OCI-LY3 (cell line): Measurements from ENCODE around the gene RABEPK.

Experiments used
- H2AFZ ChIP-seq: fragments of 200-600, 300-600 bp; shearing (Covaris generic); 2 replicates; pipeline ENCODE4 v1.6.0; 2014; ENCODE audit warnings: antibody characterized with exemption, low read depth, low read length
- H3K27ac ChIP-seq: fragments of 200-600, 300-600 bp; sonication (generic); 2 replicates; pipeline ENCODE4 v1.5.1; 2014; ENCODE audit warnings: mild to moderate bottlenecking, low read length, moderate library complexity, mixed read lengths
- H3K27me3 ChIP-seq: fragments of 200-600, 300-600 bp; sonication (generic); 2 replicates; pipeline ENCODE4 v1.6.1; 2014; ENCODE audit warnings: low read depth, low read length, mixed read lengths
- H3K36me3 ChIP-seq: fragments of 200-600, 300-600 bp; sonication (generic); replicated peaks from 2 replicates; pipeline ENCODE3; 2014; ENCODE audit warnings: low read depth, low read length, mixed read lengths
- H3K4me1 ChIP-seq: fragments of 300-600, 200-600 bp; sonication (generic); 2 replicates; pipeline ENCODE4 v1.6.1; 2014; ENCODE audit warnings: low read length, mixed read lengths
- H3K4me2 ChIP-seq: fragments of 200-600, 300-600 bp; sonication (generic); 2 replicates; pipeline ENCODE4 v1.6.1; 2014; ENCODE audit warnings: low read length, mixed read lengths
- H3K4me3 ChIP-seq: fragments of 300-600, 200-600 bp; sonication (generic); 2 replicates; pipeline ENCODE4 v1.5.1; 2014; ENCODE audit warnings: antibody characterized with exemption, mild to moderate bottlenecking, low read length, moderate library complexity
- H3K79me2 ChIP-seq: fragments of 300-600, 200-600 bp; shearing (Covaris generic); 2 replicates; pipeline ENCODE4 v1.6.1; 2014; ENCODE audit warnings: mild to moderate bottlenecking, low read length, mixed read lengths
- H3K9ac ChIP-seq: fragments of 300-600, 200-600 bp; shearing (Covaris generic); 2 replicates; pipeline ENCODE4 v1.6.0; 2014; ENCODE audit warnings: mild to moderate bottlenecking, low read length, moderate library complexity
- H3K9me3 ChIP-seq: fragments of 200-600, 300-600 bp; shearing (Covaris generic); 2 replicates; pipeline ENCODE4 v1.6.1; 2014; ENCODE audit warnings: low read length, mixed read lengths; ENCODE audit not compliant: insufficient read depth
- H4K20me1 ChIP-seq: fragments of 200-600, 300-600 bp; sonication (generic); 2 replicates; pipeline ENCODE4 v1.6.1; 2016; ENCODE audit warnings: low read length, mixed read lengths; ENCODE audit not compliant: insufficient read depth
- CTCF ChIP-seq: fragments of 200-600, 300-600 bp; sonication (generic); IDR thresholded peaks from 2 replicates; pipeline ENCODE4 v1.5.1; 2014; ENCODE audit warnings: antibody characterized with exemption, low read length, low read depth
- EZH2phosphoT487 ChIP-seq: fragments of 200-600 bp; shearing (Covaris generic); IDR thresholded peaks from 2 replicates; pipeline ENCODE4 v1.6.1; 2018; ENCODE audit warnings: antibody characterized with exemption, mixed run types, low read depth

RABEPK gene

GRCh38 chr9:125246261-125246667 is 45.9 kb downstream of the RABEPK start:
- Histone ChIP-seq H3K27ac (no peak overlapping the region), H4K20me1 (no peaks in the 10 kb centered on the region), H2AFZ (no peak overlapping the region), H3K9me3 (no peaks in the 10 kb centered on the region), H3K4me2 (no peak overlapping the region), H3K27me3 (no peaks in the 10 kb centered on the region), H3K9ac (no peak overlapping the region), H3K4me3 (no peak overlapping the region), H3K4me1 (peaks cover 4% of the 10 kb centered on the region; the same call in 1 of the 2 replicates), H3K36me3 (no peaks in the 10 kb centered on the region), H3K79me2 (peaks cover 10% of the 10 kb centered on the region)
- TF ChIP-seq EZH2phosphoT487 = no peak
- TF ChIP-seq CTCF = no peak

GRCh38 chr9:125254231-125254630 is 53.9 kb downstream of the RABEPK start:
- Histone ChIP-seq H2AFZ (no peak overlapping the region), H3K9ac (no peak overlapping the region), H3K4me2 (no peak overlapping the region), H3K4me3 (no peak overlapping the region), H4K20me1 (no peaks in the 10 kb centered on the region), H3K36me3 (no peaks in the 10 kb centered on the region), H3K27me3 (no peaks in the 10 kb centered on the region), H3K27ac (no peak overlapping the region), H3K9me3 (no peaks in the 10 kb centered on the region), H3K4me1 (peaks cover 5% of the 10 kb centered on the region), H3K79me2 (no peaks in the 10 kb centered on the region)
- TF ChIP-seq EZH2phosphoT487 (no peak), CTCF (no peak)

GRCh38 chr9:125255781-125256391 is 55.5 kb downstream of the RABEPK start:
- no peaks in the 10 kb centered on the region for H3K79me2 ChIP-seq
- H3K9ac ChIP-seq = no peak overlapping the region
- no peaks in the 10 kb centered on the region for H3K27me3 ChIP-seq
- 0 out of 2 replicates have a peak, but pooled peaks cover 3% of the 10 kb centered on the region for H3K9me3 ChIP-seq
- TF ChIP-seq EZH2phosphoT487 = no peak
- peak; percentile 57 for TF ChIP-seq CTCF
- H3K4me1 ChIP-seq = peaks cover 12% of the 10 kb centered on the region
- H3K4me3 ChIP-seq = no peak overlapping the region
- H4K20me1 ChIP-seq = no peaks in the 10 kb centered on the region
- H3K36me3 ChIP-seq = peaks cover 3% of the 10 kb centered on the region
- no peak overlapping the region for H3K4me2 ChIP-seq
- no peak overlapping the region for H2AFZ ChIP-seq
- no peak overlapping the region for H3K27ac ChIP-seq

- Histone ChIP-seq H2AFZ (no peak overlapping the region), H3K36me3 (peaks cover 3% of the 10 kb centered on the region), H3K4me2 (no peak overlapping the region), H4K20me1 (peaks cover 10% of the 10 kb centered on the region; the same call in 1 of the 2 replicates), H3K27ac (no peak overlapping the region), H3K9ac (no peak overlapping the region), H3K9me3 (0 out of 2 replicates have a peak, but pooled peaks cover 3% of the 10 kb centered on the region), H3K4me3 (no peak overlapping the region), H3K4me1 (peaks cover 20% of the 10 kb centered on the region), H3K79me2 (peaks cover 16% of the 10 kb centered on the region), H3K27me3 (no peaks in the 10 kb centered on the region)
- TF ChIP-seq EZH2phosphoT487 (no peak), CTCF (no peak)
Observed at GRCh38 chr9:125258160-125258785, 57.9 kb downstream of the RABEPK start.
